Measurements from ENCODE around the gene GRIA4.

Gene GRIA4

GRCh38 chr11:105740164-105740903 lies 130.5 kb downstream of the GRIA4 start:
- in situ Hi-C loops (cut with HindIII; ENCODE audit: low pct_ligation_motif_present, low sequenced_read_pairs), result no loop called here

GRCh38 chr11:105741488-105742020 lies 131.7 kb downstream of the GRIA4 start:
- Histone ChIP-seq H3K36me3 (replicated peaks) (no peaks in the 10 kb centered on the region), H3K27ac (no peak overlapping the region), H3K27me3 (replicated peaks) (no peaks in the 10 kb centered on the region), H3K4me3 (ENCODE audit: low read depth, low read length) (no peak overlapping the region)
- in situ Hi-C loops (cut with HindIII; ENCODE audit: low pct_ligation_motif_present, low sequenced_read_pairs), result no loop called here
- no peak for DNase-seq
- TF ChIP-seq CTCF (IDR thresholded peaks at IDR 0.05; ENCODE audit: low read depth, low read length, missing control alignments), result no peak

More at GRCh38 chr11:105740164-105740903, 130.5 kb downstream of the GRIA4 start:
- Histone ChIP-seq H3K27me3 (replicated peaks) (no peaks in the 10 kb centered on the region), H3K4me3 (ENCODE audit: low read depth, low read length) (no peak overlapping the region), H3K36me3 (replicated peaks) (no peaks in the 10 kb centered on the region), H3K27ac (no peak overlapping the region)
- TF ChIP-seq CTCF (IDR thresholded peaks at IDR 0.05; ENCODE audit: low read depth, low read length, missing control alignments), result no peak
- DNase-seq, result no peak

- no peaks in the 10 kb centered on the region for H3K36me3 ChIP-seq (replicated peaks)
- H3K27me3 ChIP-seq (replicated peaks), result no peaks in the 10 kb centered on the region
- H3K27ac ChIP-seq, result no peak overlapping the region
- TF ChIP-seq CTCF (IDR thresholded peaks at IDR 0.05; ENCODE audit: low read depth, low read length, missing control alignments), result no peak
- in situ Hi-C loops (cut with HindIII; ENCODE audit: low pct_ligation_motif_present, low sequenced_read_pairs), result no loop called here
- no peak for DNase-seq
- no peak overlapping the region for H3K4me3 ChIP-seq (ENCODE audit: low read depth, low read length)
Observed at GRCh38 chr11:105754260-105754659, 144.4 kb downstream of the GRIA4 start.

- Histone ChIP-seq H3K27me3 (replicated peaks) (no peaks in the 10 kb centered on the region), H3K27ac (no peak overlapping the region), H3K4me3 (ENCODE audit: low read depth, low read length) (no peak overlapping the region), H3K36me3 (replicated peaks) (no peaks in the 10 kb centered on the region)
- TF ChIP-seq CTCF (IDR thresholded peaks at IDR 0.05; ENCODE audit: low read depth, low read length, missing control alignments), result no peak
- no peak for DNase-seq
- in situ Hi-C loops (cut with HindIII; ENCODE audit: low pct_ligation_motif_present, low sequenced_read_pairs), result no loop called here
Observed at GRCh38 chr11:105754716-105755115, 144.8 kb downstream of the GRIA4 start.

- Histone ChIP-seq H3K27ac (no peak overlapping the region), H3K36me3 (replicated peaks) (no peaks in the 10 kb centered on the region), H3K4me3 (ENCODE audit: low read depth, low read length) (no peak overlapping the region), H3K27me3 (replicated peaks) (no peaks in the 10 kb centered on the region)
- no peak for DNase-seq
- no peak for TF ChIP-seq CTCF (IDR thresholded peaks at IDR 0.05; ENCODE audit: low read depth, low read length, missing control alignments)
- in situ Hi-C loops (cut with HindIII; ENCODE audit: low pct_ligation_motif_present, low sequenced_read_pairs), result no loop called here
Observed at GRCh38 chr11:105757107-105757506, 147.2 kb downstream of the GRIA4 start.
